H1 (cell line): Measurements from ENCODE around the gene RETREG3. TPM values are rescaled to one million over a fixed set of nuclear protein-coding genes. Genes with fewer than 3 reads are reported as not detected.

Source experiments
- GABPA ChIP-seq: IDR thresholded peaks from 2 replicates; pipeline ENCODE4 v1.6.1; 2011; ENCODE audit warnings: mild to moderate bottlenecking, low read length, moderate library complexity, borderline replicate concordance; ENCODE audit not compliant: insufficient read depth
- polyA plus RNA-seq, 7 experiments: library from polyadenylated mRNA; depleted of rRNA in 3 of 7; stranded (reverse) in 5 of 7; unstranded in 2 of 7; fragments of >200 nt in 5 of 7; fragments of 200-250 nt in 2 of 7; gene quantifications; 1 replicate in 5 of 7; 2 replicates in 1 of 7; 4 replicates in 1 of 7; pipeline versions ENCODE4 v1.2.1 to v1.2.3, GENCODE V29; 2011 to 2013; ENCODE audit warnings: missing spikeins in 2 of 7, mixed read lengths in 2 of 7
- total RNA-seq: library from RNA; stranded (reverse); fragmentation: NEBNext Ultra II Directional; extraction: Animal tissue kit (Norgen Biotek cat#: 25700); gene quantifications from 2 replicates; pipeline ENCODE4 v1.2.1, GENCODE V29; 2021
- TF ChIP-seq, protein P1 (sequence below): fragments of 300-600 bp; sonication (generic); IDR thresholded peaks from 2 replicates; pipeline ENCODE4 v1.7.1; 2012; ENCODE audit warnings: low read length, moderate library complexity, mild to moderate bottlenecking, inconsistent platforms; ENCODE audit not compliant: insufficient replicate concordance

RETREG3 gene
- total and polyA plus RNA-seq, 2 of the 8 experiments (the other 6 are each of a cell fraction or from before 2014, with no cell fraction given) = 23.7 to 42.6 TPM

DNA sequence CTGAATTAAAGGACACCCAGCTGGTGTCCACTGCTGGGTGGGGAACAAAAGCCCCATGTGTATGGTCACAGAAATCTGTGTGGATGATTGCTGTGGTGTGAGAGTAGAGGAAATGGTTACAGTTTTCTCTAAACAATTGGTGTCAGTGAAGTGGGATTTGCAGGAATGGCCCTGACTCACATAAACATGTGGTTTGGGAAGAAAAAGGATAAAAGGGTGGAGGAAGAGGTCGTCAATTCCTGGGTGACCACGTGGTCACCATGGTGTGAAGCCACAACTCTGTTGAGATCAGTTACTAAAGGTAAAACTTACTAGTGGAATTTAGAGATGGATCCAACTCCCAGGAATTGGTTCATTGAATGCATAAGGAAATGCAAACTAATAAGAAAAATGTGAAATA is 46.4 kb upstream of the RETREG3 start (continued):
- TF ChIP-seq, protein P1, sequence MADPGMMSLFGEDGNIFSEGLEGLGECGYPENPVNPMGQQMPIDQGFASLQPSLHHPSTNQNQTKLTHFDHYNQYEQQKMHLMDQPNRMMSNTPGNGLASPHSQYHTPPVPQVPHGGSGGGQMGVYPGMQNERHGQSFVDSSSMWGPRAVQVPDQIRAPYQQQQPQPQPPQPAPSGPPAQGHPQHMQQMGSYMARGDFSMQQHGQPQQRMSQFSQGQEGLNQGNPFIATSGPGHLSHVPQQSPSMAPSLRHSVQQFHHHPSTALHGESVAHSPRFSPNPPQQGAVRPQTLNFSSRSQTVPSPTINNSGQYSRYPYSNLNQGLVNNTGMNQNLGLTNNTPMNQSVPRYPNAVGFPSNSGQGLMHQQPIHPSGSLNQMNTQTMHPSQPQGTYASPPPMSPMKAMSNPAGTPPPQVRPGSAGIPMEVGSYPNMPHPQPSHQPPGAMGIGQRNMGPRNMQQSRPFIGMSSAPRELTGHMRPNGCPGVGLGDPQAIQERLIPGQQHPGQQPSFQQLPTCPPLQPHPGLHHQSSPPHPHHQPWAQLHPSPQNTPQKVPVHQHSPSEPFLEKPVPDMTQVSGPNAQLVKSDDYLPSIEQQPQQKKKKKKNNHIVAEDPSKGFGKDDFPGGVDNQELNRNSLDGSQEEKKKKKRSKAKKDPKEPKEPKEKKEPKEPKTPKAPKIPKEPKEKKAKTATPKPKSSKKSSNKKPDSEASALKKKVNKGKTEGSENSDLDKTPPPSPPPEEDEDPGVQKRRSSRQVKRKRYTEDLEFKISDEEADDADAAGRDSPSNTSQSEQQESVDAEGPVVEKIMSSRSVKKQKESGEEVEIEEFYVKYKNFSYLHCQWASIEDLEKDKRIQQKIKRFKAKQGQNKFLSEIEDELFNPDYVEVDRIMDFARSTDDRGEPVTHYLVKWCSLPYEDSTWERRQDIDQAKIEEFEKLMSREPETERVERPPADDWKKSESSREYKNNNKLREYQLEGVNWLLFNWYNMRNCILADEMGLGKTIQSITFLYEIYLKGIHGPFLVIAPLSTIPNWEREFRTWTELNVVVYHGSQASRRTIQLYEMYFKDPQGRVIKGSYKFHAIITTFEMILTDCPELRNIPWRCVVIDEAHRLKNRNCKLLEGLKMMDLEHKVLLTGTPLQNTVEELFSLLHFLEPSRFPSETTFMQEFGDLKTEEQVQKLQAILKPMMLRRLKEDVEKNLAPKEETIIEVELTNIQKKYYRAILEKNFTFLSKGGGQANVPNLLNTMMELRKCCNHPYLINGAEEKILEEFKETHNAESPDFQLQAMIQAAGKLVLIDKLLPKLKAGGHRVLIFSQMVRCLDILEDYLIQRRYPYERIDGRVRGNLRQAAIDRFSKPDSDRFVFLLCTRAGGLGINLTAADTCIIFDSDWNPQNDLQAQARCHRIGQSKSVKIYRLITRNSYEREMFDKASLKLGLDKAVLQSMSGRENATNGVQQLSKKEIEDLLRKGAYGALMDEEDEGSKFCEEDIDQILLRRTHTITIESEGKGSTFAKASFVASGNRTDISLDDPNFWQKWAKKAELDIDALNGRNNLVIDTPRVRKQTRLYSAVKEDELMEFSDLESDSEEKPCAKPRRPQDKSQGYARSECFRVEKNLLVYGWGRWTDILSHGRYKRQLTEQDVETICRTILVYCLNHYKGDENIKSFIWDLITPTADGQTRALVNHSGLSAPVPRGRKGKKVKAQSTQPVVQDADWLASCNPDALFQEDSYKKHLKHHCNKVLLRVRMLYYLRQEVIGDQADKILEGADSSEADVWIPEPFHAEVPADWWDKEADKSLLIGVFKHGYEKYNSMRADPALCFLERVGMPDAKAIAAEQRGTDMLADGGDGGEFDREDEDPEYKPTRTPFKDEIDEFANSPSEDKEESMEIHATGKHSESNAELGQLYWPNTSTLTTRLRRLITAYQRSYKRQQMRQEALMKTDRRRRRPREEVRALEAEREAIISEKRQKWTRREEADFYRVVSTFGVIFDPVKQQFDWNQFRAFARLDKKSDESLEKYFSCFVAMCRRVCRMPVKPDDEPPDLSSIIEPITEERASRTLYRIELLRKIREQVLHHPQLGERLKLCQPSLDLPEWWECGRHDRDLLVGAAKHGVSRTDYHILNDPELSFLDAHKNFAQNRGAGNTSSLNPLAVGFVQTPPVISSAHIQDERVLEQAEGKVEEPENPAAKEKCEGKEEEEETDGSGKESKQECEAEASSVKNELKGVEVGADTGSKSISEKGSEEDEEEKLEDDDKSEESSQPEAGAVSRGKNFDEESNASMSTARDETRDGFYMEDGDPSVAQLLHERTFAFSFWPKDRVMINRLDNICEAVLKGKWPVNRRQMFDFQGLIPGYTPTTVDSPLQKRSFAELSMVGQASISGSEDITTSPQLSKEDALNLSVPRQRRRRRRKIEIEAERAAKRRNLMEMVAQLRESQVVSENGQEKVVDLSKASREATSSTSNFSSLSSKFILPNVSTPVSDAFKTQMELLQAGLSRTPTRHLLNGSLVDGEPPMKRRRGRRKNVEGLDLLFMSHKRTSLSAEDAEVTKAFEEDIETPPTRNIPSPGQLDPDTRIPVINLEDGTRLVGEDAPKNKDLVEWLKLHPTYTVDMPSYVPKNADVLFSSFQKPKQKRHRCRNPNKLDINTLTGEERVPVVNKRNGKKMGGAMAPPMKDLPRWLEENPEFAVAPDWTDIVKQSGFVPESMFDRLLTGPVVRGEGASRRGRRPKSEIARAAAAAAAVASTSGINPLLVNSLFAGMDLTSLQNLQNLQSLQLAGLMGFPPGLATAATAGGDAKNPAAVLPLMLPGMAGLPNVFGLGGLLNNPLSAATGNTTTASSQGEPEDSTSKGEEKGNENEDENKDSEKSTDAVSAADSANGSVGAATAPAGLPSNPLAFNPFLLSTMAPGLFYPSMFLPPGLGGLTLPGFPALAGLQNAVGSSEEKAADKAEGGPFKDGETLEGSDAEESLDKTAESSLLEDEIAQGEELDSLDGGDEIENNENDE = no peak
- no peak for TF ChIP-seq GABPA
